HUDEP-2 (cell line): Measurements from ENCODE around the gene ADGRF5.
"Not testable (repeated sequence)": the region's sequence is repeated elsewhere in the genome, so short reads cannot be mapped to it uniquely, and the experiment has no call there.

Experiments
- DNase-seq, 76 experiments: peaks; one replicate each; lab custom pipeline; 2025; ENCODE audit not compliant: unreplicated experiment in 76 of 76; lab: John Stamatoyannopoulos, UW

Gene ADGRF5

DNA sequence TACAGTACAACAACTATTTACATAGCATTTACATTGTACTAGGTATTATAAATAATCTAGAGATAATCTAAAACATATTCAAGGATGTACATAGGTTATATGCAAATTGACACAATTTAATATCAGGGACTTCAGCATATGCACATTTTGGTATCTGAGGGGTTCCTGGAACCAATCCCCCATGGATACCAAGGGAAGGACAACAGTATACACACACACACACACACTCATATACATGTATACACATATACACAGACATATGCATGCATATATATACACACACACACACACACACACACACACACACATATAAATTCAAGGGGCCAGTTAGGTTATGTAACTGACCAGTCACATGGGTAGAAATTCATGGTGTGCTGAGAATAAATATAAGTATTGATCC lies 24.9 kb downstream of the ADGRF5 start:
- no peak for DNase-seq

DNA sequence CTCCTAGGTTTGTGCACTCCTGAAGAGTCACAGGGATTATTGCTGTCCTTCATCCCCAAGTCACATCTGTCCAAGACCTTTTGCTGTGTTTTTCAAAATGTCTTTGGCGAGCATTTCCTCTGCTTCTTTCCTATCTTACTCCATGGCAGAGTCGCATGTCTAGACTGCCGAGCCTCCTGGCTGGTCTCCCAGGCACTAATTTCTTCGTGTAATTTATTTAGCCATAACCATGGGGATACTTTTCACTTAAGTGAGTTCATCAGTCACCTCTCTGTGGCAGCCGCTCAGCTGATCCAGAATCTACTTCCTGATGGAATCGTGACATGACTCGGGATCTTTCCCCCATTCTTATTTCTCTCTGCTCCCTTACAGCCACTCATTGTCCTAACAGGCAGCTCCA lies 25.8 kb downstream of the ADGRF5 start:
- DNase-seq, result no peak

DNA sequence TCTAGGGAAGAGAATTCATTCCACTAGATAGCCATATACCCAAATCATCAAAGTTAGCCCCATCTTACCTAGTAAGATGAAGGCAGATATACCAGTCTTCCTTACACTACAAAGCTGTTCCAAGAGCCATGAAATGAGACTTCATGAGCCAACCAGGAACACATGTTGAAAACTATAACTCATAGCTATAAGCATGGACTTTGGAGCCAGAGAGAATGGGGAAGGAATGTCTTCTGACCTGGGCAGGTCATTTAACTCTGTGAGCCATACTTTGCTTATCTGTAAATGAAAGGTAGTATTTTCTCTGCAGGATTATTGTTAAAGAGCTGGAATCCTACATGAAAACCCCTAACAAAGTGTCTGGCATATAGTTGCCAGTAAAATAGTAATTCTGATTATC lies 27.3 kb downstream of the ADGRF5 start:
- DNase-seq, result no peak

DNA sequence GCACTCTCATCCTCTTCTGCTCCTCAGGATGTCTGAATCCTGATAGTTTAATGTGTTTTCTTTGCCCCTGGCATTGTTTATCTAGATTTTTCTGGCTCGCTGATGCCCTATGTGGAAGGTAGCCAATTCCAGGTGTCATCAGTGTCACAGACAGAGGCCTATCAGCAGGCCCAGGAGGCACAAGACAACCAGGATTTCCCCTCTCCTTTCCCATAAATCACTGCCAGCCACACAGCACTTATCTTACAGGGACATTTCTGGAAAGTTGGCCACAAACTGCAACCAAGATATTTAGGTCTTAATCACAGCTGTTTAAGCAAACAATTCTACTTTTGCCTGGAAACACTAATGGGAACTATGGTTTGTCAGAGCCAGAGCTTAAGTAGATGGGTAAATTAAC lies 28.1 kb downstream of the ADGRF5 start:
- no peak for DNase-seq

DNA sequence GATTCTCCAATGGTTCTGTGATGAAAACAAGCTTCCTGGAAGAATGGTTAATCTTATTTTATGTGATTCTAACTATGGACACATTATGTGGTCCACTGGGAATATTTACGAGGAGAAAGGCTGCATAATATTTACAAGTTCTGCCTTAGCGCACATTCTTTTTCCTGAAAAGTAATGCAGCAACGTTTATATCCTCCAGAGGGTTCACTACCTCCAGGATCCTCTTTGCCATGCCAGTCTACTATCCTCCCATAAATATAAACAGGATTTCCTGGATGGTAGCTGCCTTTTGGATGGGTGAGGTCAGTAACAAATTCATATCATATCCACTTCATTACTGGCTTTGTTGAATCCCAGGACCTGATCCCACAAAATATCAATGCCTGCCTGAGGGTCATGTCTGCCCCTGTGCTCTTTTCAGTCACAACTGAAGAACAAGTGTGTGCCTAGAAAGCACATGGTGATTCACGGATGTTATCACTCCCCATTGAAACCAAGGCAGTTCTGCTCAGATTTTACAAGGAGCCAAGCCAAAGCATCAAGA lies 30.4 kb downstream of the ADGRF5 start:
- no peak for DNase-seq

DNA sequence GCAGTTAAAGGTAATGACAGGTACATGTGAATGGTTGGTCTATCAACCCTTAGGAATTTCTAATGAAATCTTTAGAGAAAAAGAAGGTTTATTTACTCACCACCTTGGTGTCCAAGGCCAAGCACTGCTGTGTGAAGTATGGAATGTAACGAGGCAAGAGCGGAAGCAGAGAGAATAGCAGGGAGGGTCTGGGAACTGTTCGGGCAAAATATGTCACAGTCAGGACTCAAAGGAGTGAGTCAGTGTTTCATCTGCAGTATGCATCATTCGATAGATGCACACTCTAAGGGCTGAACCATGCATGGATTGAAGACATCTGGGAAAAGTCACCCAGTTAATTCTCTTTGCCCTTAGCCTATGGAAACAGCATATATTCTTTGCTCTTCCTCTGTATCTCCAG lies 33.2 kb downstream of the ADGRF5 start:
- DNase-seq, result no peak

DNA sequence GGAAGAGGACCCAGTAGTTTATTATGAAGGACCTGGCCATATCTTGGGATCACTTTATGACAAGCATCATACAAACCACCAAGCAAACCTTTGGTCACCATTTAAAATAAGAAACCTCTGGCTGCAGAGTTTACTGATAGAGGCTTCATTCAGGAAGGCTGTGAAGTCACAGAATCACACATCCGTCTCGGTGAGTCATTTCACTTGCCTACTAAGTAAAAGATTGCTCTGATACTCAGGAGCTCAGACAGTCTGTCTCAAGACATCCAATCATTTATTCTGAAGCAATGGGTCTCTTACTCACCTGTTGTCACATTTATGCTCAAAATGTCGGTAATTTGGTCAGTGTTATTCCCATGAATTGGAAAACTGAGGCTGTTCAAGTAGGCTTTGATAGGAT lies 33.7 kb downstream of the ADGRF5 start:
- no peak for DNase-seq

DNA sequence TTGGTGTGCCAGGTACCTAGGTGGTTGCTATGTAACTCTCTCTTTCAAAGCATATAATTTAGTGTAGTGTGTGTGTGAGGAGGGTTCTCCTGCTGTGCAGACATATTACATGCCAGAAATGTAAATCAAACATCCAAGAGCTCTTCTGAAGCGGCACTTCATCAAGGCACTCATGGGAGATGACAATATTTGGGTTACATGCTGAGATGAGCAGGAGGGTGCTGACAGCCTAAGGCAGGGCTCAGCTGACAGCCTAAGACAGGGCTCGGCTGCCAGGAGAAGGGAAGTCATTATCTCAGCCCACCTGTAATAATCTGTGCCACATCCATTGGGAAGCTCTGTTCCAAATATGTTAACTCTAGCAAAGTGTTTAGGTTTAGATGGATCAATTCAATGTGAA lies 39.1 kb downstream of the ADGRF5 start:
- no peak for DNase-seq

DNA sequence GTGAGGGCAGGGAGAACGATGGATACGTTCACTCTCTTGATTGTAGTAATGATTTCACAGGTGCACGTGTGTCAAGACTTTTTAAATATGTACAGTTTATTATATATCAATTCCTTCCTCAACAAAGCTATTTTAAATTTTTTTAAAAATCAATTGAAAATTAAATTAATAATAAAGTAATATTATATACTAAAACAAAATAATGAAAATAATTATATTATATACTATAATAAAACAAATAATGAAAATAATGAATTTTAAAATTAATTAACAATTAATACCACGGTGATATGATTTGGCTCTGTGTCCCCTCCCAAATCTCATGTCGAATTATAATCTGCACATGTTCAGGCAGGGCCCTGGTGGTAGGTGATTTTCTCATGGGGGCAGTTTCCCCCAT lies 42.7 kb downstream of the ADGRF5 start:
- no peak for DNase-seq

DNA sequence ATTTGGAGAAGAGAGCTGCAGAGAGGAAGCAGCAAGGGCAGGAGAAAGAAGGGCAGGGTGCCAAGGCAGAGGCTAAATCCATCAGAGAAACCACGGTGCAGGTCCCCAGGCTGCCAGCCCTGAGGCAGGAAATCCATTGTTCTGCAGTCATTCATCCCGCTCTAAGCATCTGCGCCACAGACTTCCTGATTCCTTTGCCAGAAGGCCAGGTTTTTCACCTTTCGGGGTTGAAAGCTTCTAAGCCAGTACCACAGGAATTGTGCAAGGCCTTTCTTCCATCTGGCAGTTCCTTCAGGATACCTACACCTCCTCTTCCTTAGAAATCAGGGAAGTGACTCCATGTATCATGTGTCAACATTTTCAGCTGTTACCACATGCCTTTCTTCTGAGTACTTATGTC lies 45.6 kb downstream of the ADGRF5 start:
- DNase-seq, result no peak

DNA sequence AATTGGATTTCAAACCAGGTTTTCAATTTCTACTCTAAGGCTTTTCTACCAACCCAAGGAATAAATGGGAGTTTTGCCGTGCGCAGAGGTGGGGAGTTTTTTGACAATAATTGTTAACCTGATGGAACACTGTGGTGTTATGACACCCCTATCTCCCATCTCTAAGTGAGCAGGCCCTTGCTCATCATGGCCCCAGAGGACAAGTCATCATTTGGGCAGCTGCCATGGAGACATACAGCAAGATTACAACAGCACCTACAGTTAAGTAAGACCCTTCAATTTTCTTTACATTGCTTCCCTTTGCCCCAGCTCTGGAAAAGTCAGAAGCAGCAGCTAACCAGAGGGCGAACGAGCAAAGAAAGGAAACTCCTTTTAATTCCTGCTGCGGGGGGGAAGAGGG lies 54.3 kb downstream of the ADGRF5 start:
- no peak for DNase-seq

DNA sequence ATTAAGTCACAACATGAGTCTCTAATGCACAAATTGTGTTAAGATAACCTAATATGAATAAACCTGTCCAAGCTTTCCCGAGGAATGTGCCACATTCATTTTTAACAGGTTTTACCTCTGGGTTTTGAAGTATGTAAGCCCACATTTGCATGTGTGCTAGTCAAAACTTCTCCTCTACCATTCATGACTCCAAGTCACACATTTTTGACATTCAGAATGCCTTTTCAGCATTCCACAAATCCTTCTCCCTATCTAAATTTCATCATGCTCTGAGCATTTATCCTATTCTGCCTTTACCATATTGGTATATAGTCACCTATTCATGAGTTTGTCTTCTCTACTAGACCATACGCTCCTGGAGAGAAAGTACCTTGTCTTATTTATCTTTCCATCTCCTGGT lies 56.5 kb downstream of the ADGRF5 start:
- no peak for DNase-seq

DNA sequence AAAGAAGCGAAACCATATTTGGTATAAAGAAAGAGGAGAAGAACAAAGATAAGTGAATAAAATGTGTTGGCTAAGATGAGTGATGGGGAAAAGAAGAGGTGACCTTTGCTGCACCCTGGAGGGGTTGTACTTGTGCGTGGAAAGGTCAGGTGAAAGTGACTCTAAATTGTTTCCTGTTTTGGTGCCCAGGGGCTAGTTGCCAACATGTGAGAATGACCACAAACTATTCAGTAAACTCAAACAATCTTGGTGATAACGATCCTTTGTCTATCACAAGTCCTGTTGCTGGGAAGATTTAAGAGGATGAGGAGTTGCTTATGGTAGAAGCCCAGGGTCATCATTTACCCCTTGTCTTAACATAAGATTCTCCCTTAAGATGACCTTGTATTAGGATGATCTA lies 57.9 kb downstream of the ADGRF5 start:
- DNase-seq, result no peak

DNA sequence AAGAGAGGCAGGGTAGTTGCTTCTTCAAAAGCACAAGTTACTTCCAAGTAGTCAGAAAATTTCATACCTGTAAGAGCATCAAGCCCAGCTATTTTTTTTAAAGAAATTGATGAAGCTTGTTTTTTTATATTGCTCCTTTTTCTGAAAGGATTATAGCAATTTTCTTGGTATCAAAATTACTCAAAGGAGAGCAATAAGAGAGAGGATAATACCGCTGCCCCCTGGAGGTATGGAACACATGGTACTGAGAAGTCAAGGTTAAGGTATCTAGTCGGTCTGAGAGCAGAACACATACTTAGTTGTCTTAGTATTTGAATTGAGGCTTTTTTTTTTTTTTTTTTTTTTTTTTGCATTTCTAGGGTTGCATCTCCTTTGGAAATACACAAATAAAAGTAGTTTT lies 59.4 kb downstream of the ADGRF5 start:
- DNase-seq, result no peak

DNA sequence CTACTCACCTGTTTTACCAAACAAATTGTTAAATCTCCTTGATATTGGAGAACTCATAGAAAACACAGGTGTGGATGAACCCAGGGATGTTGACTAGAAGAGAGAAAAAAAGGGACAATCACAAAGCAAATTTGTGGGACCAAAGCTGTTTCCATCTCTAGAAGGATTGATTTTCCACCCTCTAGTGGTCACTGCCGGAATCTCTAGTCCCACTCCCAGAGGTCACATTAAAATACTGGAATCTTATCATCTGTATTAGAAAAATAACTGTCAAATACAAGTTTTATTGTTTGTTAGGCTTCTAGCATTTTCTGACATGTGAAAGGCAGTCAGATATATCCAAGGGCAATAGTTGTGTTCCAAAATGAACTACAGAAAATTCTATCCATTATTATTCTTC lies 65.8 kb downstream of the ADGRF5 start:
- DNase-seq, result peak in 18 of 76 experiments; percentile 4 to 34 (median 14)

DNA sequence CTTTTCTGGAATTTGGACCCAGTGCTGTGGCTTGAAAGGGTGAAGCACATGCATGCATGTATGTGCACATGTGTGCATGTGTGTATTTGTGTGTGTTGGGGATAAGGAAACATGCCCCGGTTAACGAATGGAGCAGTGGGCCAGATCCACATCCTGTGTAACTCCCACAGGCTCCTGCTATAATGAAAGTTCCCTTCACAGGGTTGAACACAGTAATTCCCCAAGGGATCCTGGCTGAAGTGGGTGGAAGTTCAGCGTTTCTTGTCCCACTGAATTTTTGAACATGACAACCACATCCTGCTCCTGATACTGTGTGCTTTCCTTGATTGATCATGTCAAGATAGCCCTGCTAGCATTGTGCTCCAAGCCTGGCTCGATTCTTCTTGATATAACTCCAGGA lies 70.2 kb downstream of the ADGRF5 start:
- not testable (repeated sequence) for DNase-seq

DNA sequence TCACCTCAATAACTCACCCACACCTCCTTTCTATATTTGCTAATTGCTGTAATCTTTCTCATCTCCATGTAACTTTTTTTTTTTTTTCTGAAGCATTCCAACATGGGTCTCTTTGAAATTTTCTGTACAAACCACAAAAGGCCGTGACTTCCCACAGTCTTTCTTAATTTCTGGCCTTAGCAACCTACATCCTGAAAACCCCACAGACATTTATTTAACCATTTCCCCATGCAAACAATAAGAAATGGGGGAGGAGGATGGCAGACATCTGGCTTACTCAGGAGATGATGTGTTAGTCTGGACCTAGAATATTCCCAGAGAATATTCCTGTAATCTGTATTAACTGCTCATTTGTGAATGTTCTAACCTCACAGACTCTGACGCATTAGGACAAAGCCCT lies 70.9 kb downstream of the ADGRF5 start:
- DNase-seq, result no peak

DNA sequence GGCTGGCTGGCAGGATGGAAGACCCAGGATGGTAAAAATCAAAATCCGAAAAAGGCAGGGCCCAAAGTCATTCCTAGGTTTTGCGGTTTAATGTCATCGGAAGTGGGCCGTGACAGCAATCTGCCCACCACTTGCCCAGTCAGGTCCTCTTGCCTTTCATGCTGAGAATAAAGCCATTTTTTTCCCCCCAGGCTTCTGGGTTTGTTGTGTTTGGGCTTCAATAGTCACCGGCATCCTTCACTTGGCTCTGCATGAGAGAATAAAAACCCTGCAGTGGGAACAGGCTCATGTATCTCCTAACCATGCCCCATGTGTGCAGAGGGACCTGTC lies 72.4 kb downstream of the ADGRF5 start:
- no peak for DNase-seq

DNA sequence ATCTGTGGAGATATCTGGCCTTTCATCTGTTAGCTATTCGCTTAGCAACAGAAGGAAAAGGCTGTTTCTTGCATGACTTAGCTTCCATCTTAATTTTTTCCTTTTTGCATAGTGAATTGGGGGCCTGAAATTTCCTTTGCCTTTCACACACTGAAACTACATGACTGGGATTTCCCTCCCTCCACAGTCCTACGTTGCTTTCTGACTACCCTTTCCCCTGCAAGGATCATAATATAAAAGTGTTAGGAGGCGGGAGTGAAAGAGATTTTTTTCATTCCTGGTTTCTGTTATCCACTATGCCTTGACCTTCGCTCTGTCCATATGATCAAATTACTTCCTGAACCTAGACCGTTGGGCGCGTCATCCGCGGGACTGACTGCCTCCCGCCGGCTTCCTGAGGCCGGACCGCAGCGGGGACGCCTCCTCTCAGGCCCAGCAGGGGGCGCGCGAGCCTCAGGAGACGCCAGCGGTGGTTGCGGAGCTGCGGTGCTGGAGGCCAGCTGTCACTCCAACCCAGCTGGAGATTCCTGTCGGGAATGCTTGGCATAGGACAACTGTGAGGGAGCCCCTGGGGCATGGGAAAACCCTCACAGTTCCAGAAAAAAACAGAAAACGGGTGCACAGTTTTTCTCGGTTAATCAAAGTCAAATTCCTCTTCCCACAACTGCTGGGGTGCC lies 72.9 kb downstream of the ADGRF5 start:
- DNase-seq, result peak in 63 of 76 experiments; percentile 12 to 77 (median 49)

DNA sequence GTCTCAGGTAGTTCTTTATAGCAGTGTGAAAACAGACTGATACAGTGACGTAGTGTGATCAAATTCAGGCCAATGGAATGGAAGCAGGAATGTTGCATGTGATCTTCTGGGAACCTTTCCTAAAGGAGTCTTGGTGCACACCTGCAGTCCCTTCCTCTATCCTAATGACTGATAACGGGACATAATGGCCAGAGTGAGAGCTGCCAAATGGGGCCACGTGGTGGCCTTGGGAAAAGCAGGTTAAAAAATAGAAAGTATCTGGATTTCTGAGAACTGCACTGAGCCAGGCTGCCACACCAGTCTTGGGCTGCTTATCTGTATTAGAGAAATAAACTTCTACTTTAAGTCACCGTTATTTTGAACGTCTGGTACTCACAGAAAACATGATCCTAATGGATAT lies 76.6 kb downstream of the ADGRF5 start:
- no peak for DNase-seq

DNA sequence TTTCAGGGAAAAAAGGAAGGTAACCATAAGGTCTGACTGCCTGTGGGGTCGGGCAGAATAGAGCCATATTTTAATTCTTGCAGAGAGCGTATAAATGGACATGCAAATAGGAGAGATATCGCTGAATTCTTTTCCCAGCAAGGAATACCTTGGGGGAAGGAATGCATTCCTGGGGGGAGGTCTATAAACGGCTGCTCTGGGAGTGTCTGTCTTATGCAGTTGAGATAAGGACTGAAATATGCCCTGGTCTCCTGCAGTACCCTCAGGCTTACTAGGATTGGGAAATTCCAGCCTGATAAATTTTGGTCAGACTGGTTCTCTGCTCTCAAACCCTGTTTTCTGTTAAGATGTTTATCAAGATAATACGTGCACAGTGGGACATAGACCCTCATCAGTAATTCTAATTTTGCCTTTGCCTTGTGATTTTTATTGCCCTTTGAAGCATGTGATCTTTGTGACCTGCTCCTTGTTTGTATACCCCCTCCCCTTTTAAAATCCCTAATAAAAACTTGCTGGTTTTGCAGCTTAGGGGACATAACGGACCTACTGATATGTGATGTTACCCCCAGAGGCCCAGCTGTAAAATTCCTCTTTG lies 79.4 kb downstream of the ADGRF5 start:
- not testable (repeated sequence) for DNase-seq

DNA sequence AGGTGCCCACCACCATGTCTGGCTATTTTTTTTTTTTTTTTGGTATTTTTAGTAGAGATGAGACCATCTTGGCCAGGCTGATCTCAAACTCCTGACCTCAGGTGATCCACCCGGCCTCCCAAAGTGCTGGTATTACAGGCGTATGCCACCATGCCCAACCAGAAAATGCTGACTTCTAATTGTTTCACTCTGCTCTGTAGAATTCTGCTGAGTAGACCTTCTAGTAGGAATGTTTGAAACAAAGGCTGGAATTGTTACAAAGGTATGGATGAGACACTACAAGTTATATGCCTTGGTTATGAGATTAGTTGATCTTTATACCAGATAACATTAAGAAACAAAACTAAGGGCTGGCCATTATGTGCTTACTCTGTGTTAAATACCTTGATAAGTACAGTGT lies 83.7 kb downstream of the ADGRF5 start:
- no peak for DNase-seq

DNA sequence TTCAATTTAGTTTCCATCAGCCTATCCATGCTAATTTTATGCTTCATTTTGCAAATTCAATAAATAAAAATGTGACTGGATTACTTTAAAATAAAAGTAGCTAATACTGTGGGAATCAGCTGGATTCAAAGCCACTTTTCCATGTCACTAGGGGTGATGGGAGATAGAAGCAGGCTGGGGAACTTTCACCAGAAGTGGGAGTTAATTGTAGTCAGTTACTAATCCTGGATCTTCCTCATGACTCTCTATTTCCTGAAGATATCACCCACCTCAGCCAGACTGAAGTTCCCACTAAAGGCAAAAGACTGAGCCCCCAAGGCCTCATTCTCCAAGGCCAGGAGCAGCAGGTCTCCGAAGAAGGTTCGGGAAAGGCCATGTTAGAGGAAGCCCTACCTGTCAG lies 86.7 kb downstream of the ADGRF5 start:
- DNase-seq, result not testable (repeated sequence)
